ENCODE results near the gene IKZF3. TPM values are rescaled to one million over a fixed set of nuclear protein-coding genes. Genes with fewer than 3 reads are reported as not detected.

The IKZF3 gene
- polyA plus RNA-seq, 1 donor (not counting 4 experiments of a cell fraction or from before 2014, with no cell fraction given), result not detected

- H3K36me3 ChIP-seq (ENCODE audit: control insufficient read depth in 2 of 2, extremely low read depth in 1 of 2, insufficient read depth in 2 of 2, low read length in 2 of 2), result no peaks in the 10 kb centered on the region
- FAIRE-seq (no peak), DNase-seq (ENCODE audit: low read depth, low spot score) (no peak)
- H3K4me1 ChIP-seq (ENCODE audit: control insufficient read depth, extremely low read depth, insufficient read depth, low read length), result peaks cover 26% of the 10 kb centered on the region
- no peak overlapping the region for H2AFZ ChIP-seq (ENCODE audit: control insufficient read depth, low read length)
- H3K9me3 ChIP-seq (ENCODE audit: control insufficient read depth, low read depth, low read length), result peaks cover 14% of the 10 kb centered on the region
- H3K27me3 ChIP-seq (ENCODE audit: control insufficient read depth, extremely low read depth, insufficient read depth, low read length), result peaks cover 73% of the 10 kb centered on the region
- H3K4me2 ChIP-seq (ENCODE audit: control insufficient read depth, extremely low read depth, insufficient read depth, low read depth, low read length), result no peak overlapping the region
- no peak overlapping the region for H3K9ac ChIP-seq (ENCODE audit: control insufficient read depth, extremely low read depth, insufficient read depth, low read length)
- no peak for TF ChIP-seq EZH2 (IDR thresholded peaks at IDR 0.05; ENCODE audit: low read length)
- no peak for TF ChIP-seq CTCF (optimal IDR thresholded peaks at IDR 0.05 in 1 of 3, IDR thresholded peaks at IDR 0.05 in 1 of 3, conservative IDR thresholded peaks at IDR 0.05 in 1 of 3; ENCODE audit: extremely low read depth in 1 of 3, insufficient read depth in 2 of 3, low read length in 3 of 3)
- no peaks in the 10 kb centered on the region for H3K79me2 ChIP-seq (ENCODE audit: control insufficient read depth, insufficient read depth, low read length)
- H3K9me1 ChIP-seq (ENCODE audit: control insufficient read depth, extremely low read depth, insufficient read depth, low read length), result no peaks in the 10 kb centered on the region
- dilution Hi-C loops (cut with MboI; ENCODE audit: extremely low pct_ligation_motif_present, low sequenced_read_pairs), result no loop called here
- H3K27ac ChIP-seq (ENCODE audit: control insufficient read depth, insufficient read depth, low read length), result no peak overlapping the region
- H4K20me1 ChIP-seq (ENCODE audit: control insufficient read depth, extremely low read depth, insufficient read depth, low read length), result peaks cover 3% of the 10 kb centered on the region
- H3K4me3 ChIP-seq (ENCODE audit: control insufficient read depth in 2 of 3, extremely low read depth in 1 of 3, insufficient read depth in 2 of 3, low read depth in 1 of 3, low read length in 3 of 3), result no peak overlapping the region
Observed at GRCh38 chr17:39767147-39767546, 97.0 kb downstream of the IKZF3 start.

DNA sequence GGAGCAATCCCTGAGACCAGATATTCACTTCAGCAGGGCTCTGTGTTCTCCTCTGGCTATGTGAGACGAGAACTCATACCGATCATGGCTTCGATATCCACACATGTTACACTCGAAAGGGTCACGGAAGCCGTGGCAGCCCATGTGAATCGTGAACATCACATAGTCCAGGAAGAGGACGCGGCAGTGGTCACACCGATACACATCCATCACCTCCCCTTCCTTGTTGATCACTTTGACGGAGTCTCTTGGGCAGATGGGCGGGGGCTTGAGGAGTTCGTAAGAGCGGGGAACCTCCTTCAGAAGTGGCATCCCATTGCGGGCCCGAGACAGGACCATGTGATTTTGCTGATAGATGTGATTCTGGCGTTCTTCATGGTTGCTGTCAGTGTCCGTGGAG, 98.3 kb downstream of the IKZF3 start:
- no peak for DNase-seq (ENCODE audit: low read depth, low spot score)
- no peaks in the 10 kb centered on the region for H3K79me2 ChIP-seq (ENCODE audit: control insufficient read depth, insufficient read depth, low read length)
- no peak overlapping the region for H3K4me2 ChIP-seq (ENCODE audit: control insufficient read depth, extremely low read depth, insufficient read depth, low read depth, low read length)
- peaks cover 22% of the 10 kb centered on the region for H3K4me1 ChIP-seq (ENCODE audit: control insufficient read depth, extremely low read depth, insufficient read depth, low read length)
- no peak overlapping the region for H3K9ac ChIP-seq (ENCODE audit: control insufficient read depth, extremely low read depth, insufficient read depth, low read length)
- H3K4me3 ChIP-seq (ENCODE audit: control insufficient read depth in 2 of 3, extremely low read depth in 1 of 3, insufficient read depth in 2 of 3, low read depth in 1 of 3, low read length in 3 of 3), result no peak overlapping the region
- peaks cover 71% of the 10 kb centered on the region for H3K27me3 ChIP-seq (ENCODE audit: control insufficient read depth, extremely low read depth, insufficient read depth, low read length)
- dilution Hi-C loops (cut with MboI; ENCODE audit: extremely low pct_ligation_motif_present, low sequenced_read_pairs), result no loop called here
- no peaks in the 10 kb centered on the region for H3K36me3 ChIP-seq (ENCODE audit: control insufficient read depth in 2 of 2, extremely low read depth in 1 of 2, insufficient read depth in 2 of 2, low read length in 2 of 2)
- peaks cover 3% of the 10 kb centered on the region for H4K20me1 ChIP-seq (ENCODE audit: control insufficient read depth, extremely low read depth, insufficient read depth, low read length)
- no peak for FAIRE-seq
- H2AFZ ChIP-seq (ENCODE audit: control insufficient read depth, low read length), result no peak overlapping the region
- peaks cover 14% of the 10 kb centered on the region for H3K9me3 ChIP-seq (ENCODE audit: control insufficient read depth, low read depth, low read length)
- no peaks in the 10 kb centered on the region for H3K9me1 ChIP-seq (ENCODE audit: control insufficient read depth, extremely low read depth, insufficient read depth, low read length)
- H3K27ac ChIP-seq (ENCODE audit: control insufficient read depth, insufficient read depth, low read length), result no peak overlapping the region
- TF ChIP-seq EZH2 (IDR thresholded peaks at IDR 0.05; ENCODE audit: low read length), result no peak
- TF ChIP-seq CTCF (optimal IDR thresholded peaks at IDR 0.05 in 1 of 3, IDR thresholded peaks at IDR 0.05 in 1 of 3, conservative IDR thresholded peaks at IDR 0.05 in 1 of 3; ENCODE audit: extremely low read depth in 1 of 3, insufficient read depth in 2 of 3, low read length in 3 of 3), result no peak

All from keratinocyte (primary cell).